HG02870 (cell line): ENCODE measurements around the gene PAWR.
"Not testable (repeated sequence)": the region's sequence is repeated elsewhere in the genome, so short reads cannot be mapped to it uniquely, and the experiment has no call there.

Experiments used
- ATAC-seq: cut with Tn5 transposase; IDR thresholded peaks from one replicate; pipeline ENCODE4 v1.9.1; 2021; ENCODE audit warnings: mild to moderate bottlenecking, moderate library complexity; ENCODE audit not compliant: unreplicated experiment

PAWR gene

GRCh38 chr12:79596719-79597350 is 93.9 kb downstream of the PAWR start:
- no peak for ATAC-seq

- ATAC-seq: no peak
Observed at GRCh38 chr12:79595273-79595672, 95.5 kb downstream of the PAWR start.

- ATAC-seq: no peak
Observed at GRCh38 chr12:79592865-79593264, 97.9 kb downstream of the PAWR start.

GRCh38 chr12:79591988-79592387 is 98.8 kb downstream of the PAWR start:
- no peak for ATAC-seq

GRCh38 chr12:79590751-79591150 is 100.0 kb downstream of the PAWR start:
- no peak for ATAC-seq

GRCh38 chr12:79587368-79587767 is 103.4 kb downstream of the PAWR start:
- no peak for ATAC-seq

- no peak for ATAC-seq
Observed at GRCh38 chr12:79585147-79585546, 105.6 kb downstream of the PAWR start.

- ATAC-seq: no peak
Observed at GRCh38 chr12:79573820-79574219, 116.9 kb downstream of the PAWR start.

- ATAC-seq: no peak
Observed at GRCh38 chr12:79569679-79570078, 121.1 kb downstream of the PAWR start.

- ATAC-seq: no peak
Observed at GRCh38 chr12:79567175-79567563, 123.6 kb downstream of the PAWR start.

- ATAC-seq: no peak
Observed at GRCh38 chr12:79566452-79567174, 124.2 kb downstream of the PAWR start.

GRCh38 chr12:79564727-79565350 is 125.9 kb downstream of the PAWR start:
- ATAC-seq: not testable (repeated sequence)

GRCh38 chr12:79563021-79563740 is 127.6 kb downstream of the PAWR start:
- no peak for ATAC-seq

GRCh38 chr12:79561401-79562132 is 129.2 kb downstream of the PAWR start:
- no peak for ATAC-seq

- ATAC-seq: no peak
Observed at GRCh38 chr12:79560225-79560889, 130.4 kb downstream of the PAWR start.

- no peak for ATAC-seq
Observed at GRCh38 chr12:79559591-79559990, 131.2 kb downstream of the PAWR start.

GRCh38 chr12:79558924-79559469 is 131.8 kb downstream of the PAWR start:
- no peak for ATAC-seq

GRCh38 chr12:79557690-79558315 is 133.0 kb downstream of the PAWR start:
- ATAC-seq: no peak
